GM18858 (cell line): ENCODE data around the gene SLC24A4.

ENCODE experiments used
- ATAC-seq: cut with Tn5 transposase; IDR thresholded peaks from one replicate; pipeline ENCODE4 v1.9.1; 2021; ENCODE audit not compliant: unreplicated experiment

Gene SLC24A4

DNA sequence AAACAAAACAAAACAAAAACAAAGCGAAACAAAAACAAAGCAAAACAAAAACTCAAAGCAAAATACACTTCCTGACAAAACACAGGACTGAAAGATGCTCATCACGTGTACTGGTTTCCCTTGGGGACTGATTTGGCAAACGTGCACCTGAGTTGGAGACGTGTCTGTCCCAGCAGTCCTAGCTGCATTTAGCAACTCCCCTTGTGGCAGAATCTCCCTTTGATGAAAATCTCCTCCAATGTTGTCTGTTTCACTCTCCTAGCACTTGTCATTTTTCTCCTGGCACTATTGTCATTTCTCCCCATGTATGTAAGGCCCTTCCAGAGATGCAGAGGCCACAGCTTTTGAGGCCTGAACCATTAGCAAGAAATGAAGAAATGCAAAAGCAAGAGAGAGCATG lies 6.8 kb upstream of the SLC24A4 start:
- no peak for ATAC-seq

GRCh38 chr14:92316937-92317336 lies 6.0 kb upstream of the SLC24A4 start:
- no peak for ATAC-seq

- no peak for ATAC-seq
These were observed 5.5 kb upstream of the SLC24A4 start for GRCh38 chr14:92317511-92317910.

- ATAC-seq = no peak
These were observed 1.3 kb upstream of the SLC24A4 start for GRCh38 chr14:92321701-92322100.

GRCh38 chr14:92322516-92322915 lies 449 bp upstream of the SLC24A4 start:
- no peak for ATAC-seq

- ATAC-seq = no peak
These were observed 1.2 kb downstream of the SLC24A4 start for GRCh38 chr14:92323916-92324818.

- no peak for ATAC-seq
These were observed 2.9 kb downstream of the SLC24A4 start for GRCh38 chr14:92325835-92326234.

DNA sequence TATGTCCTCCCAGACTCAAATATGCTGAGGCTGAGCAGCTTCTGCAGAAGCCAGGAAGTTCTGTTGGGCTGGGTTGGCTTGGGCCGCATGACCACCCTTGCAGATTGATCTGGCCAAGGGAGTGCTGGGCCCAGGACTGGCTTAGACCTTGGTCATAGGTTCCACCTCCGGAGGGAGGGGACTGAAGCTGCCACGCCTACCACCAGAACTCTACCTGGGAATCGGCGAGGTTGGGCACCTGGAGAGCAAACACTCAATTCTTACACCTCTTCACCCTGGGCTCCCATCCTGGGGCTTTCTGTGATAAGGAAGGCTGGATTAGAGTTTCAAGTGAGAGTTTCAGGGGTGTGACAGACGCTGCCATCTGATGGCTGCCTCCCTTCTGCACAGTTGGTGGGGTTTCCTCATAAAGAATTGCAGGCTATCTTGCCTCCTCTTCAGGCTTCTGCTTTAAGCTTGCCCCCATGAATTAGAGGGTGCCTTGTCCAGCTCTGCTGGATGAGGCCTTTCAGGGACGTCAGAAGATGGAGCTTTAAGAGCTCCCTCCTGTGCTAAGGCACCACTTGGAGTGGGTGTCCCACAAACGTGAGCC lies 5.8 kb downstream of the SLC24A4 start:
- ATAC-seq = no peak

DNA sequence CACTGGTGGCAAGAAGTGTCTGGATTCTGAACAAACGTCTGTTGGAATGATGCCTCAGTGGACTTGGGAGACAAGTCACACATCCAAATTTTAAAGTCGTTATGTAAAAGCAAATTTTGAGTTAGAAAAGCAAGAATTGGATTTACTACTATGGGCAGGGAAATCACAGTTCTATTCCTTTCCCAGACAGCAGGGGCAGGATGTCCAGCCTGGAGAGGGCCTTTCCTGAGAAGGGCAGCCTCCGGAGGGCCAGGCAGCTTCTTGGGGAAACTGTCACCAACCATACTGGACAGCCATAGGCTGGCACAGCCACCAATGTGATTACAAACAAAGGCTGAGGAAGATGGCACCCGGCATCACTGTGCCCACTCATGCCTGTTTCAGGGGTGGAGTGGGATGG lies 11.1 kb downstream of the SLC24A4 start:
- no peak for ATAC-seq

DNA sequence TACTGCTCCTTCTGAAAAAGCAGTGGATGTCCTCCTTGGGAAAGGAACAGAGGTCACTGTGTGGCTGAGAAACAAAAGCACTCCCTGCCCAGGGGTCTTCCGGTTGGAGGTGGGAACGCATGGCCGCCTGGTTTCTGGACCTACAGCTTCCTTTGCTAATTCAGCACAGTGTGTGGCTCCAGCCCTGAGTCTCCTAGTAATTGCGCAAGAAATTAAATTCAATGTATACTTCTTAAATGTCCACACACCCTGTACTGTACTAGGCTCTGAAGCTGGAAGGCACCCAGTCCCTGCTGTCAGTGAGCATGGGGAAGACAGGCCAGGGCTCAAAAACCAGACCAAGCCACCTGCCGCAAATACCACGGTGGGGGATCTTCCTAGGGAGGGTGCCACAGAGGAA lies 13.4 kb downstream of the SLC24A4 start:
- ATAC-seq = no peak

GRCh38 chr14:92339426-92339825 lies 16.5 kb downstream of the SLC24A4 start:
- ATAC-seq = no peak

DNA sequence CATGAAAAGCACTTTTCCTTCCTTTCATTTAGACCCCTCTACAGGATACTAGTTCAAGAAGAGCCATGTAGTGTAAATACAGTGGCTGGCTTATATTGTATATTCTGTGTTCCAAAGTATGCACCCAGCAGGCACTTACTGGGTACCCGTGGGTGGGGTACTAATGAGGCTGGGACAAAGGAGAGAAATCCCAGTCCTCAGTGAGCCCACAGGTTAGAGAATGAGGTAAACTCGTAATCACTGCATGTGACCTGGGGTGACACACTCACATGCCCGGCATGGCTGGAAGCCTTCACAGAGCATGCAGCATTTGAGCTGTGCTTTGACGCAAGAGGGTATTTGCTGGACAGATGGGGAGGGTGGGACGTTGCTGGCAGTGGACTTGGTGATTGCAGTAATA lies 17.1 kb downstream of the SLC24A4 start:
- no peak for ATAC-seq

GRCh38 chr14:92340931-92341330 lies 18.0 kb downstream of the SLC24A4 start:
- no peak for ATAC-seq

GRCh38 chr14:92341791-92342190 lies 18.8 kb downstream of the SLC24A4 start:
- ATAC-seq = no peak

- no peak for ATAC-seq
These were observed 25.2 kb downstream of the SLC24A4 start for GRCh38 chr14:92348154-92348553.

GRCh38 chr14:92351750-92352149 lies 28.8 kb downstream of the SLC24A4 start:
- ATAC-seq = no peak

DNA sequence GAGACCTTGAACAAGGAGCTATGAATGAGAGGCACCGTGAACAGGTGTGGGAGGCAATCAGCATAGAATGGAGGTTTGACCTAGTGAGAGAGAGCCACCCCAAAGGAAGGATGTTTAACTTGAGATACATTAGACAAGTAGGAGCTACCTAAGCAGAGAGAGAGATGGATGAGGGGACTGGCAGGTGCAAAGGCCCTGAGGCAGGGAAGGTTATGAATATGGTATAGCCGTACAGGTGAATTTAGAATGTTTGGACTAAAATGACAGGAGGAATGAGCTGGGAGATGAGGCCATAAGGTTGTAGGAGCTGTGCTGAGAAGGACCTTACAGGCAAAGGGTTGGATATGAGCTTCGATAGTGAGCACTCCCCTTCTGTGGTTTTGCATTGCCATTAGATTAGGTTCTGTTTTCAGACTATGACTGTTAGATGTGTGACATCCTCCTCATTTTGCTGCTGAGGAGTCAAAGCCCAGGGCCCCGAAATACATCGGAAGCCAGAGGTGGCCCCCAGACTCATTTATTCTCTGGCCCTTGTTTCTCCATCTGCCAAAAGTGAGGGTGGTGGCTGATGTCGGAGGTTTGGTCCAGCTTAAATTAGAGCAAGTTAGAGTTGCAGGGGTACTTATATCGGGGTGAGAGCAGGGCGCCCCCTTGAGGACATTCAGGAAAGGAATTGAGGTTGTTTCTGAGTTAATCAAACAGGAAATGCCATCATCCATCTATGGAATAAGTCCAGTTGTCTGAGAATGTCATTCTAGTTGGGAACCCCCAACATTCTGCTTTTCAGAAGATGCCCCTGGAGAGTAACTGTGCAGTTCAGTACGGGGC lies 29.4 kb downstream of the SLC24A4 start:
- ATAC-seq = no peak

GRCh38 chr14:92353447-92353846 lies 30.5 kb downstream of the SLC24A4 start:
- no peak for ATAC-seq

- ATAC-seq = no peak
These were observed 33.7 kb downstream of the SLC24A4 start for GRCh38 chr14:92356677-92357076.

DNA sequence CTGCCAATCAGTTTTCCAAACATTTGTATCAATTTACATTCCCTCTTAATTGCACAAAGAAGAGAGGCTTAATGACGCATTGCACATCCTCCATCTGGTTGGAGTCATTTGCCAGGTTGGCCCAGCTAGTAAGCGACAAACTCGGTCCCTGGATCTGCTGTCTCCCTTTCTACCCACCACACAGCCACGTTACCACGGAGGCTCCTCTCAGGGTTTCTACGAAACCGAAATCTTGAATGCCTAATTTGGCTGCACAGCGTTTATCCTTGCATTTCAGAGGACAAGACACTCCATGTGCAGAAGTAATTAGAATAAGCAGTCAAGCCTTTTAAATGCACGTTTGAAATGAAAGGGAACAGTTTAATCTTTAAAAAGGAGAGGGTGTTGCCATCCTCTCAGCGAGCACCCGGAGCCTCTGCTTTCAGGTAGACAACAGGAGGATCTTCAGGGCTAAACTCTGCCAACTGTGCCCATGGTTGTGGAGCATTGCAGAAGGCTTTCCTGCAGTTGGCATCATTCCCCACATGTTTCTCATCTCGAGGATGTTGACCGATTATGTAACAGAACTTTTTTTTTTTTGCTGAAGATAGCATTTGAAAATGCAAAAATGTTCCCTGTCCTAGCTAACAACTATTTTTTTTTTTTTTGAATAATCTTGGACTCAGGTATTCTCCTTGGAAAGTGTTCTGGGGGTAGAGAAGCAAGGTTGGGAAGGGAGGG lies 37.8 kb downstream of the SLC24A4 start:
- no peak for ATAC-seq

DNA sequence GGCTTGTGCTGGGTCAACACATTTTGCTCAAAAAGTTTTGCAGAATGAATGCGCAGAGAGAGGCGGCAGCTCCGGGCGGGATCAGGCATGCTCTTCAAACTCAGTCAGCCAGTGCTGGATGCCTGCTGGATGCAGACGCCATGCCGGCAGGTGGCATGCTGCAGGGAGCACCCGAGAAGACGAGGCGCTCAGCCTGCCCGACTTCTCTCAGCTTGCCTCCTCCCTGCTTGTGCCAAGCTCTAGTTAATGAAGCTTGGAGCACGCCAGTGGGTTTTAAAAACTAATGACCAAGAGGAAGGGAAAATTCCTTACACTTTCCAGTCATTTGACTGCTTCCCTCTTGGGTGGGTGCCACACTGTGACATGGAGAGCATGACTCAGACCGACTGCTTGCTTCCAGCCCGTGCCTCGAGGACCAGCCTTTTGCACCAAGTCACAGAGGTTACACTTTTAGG lies 39.8 kb downstream of the SLC24A4 start:
- ATAC-seq = no peak
